Breast epithelium (tissue), 4 donors: ENCODE measurements around the gene ACSS2. TPM values are rescaled to one million over a fixed set of nuclear protein-coding genes. Genes with fewer than 3 reads are reported as not detected.
A peak's percentile ranks its signal among the peaks of the same experiment; 100 is the strongest.
"Not testable (repeated sequence)": the region's sequence is repeated elsewhere in the genome, so short reads cannot be mapped to it uniquely, and the experiment has no call there.

Experiments
- DNase-seq, 2 donors: peaks; one replicate each; pipeline ENCODE4 v3.0.0-alpha.2; 2019; ENCODE audit warnings: low spot score in 2 of 2
- H3K27ac ChIP-seq, 2 donors: fragments of 200-600 bp; sonication (generic) in 1 of 2; one replicate each; pipeline ENCODE4 v1.5.1; 2016 to 2019; ENCODE audit warnings: mild to moderate bottlenecking in 1 of 2
- H3K27me3 ChIP-seq, 2 donors: fragments of 200-600 bp; sonication (generic) in 1 of 2; one replicate each; pipeline versions ENCODE4 v1.5.1 to v1.6.0; 2017 to 2019; ENCODE audit warnings: control low read depth in 1 of 2, mild to moderate bottlenecking in 1 of 2
- H3K36me3 ChIP-seq: fragments of 200-600 bp; one replicate; pipeline ENCODE4 v1.5.1; 2019
- H3K4me1 ChIP-seq, 2 donors: fragments of 200-600 bp; sonication (generic); one replicate each; pipeline ENCODE4 v1.5.1; 2016 to 2019; ENCODE audit warnings: control low read depth in 1 of 2
- H3K4me3 ChIP-seq, 3 donors: fragments of 200-600 bp; sonication (generic); 1 replicate in 2 of 3; 2 replicates in 1 of 3; pipeline ENCODE4 v1.5.1; 2016 to 2019; ENCODE audit warnings: mild to moderate bottlenecking in 3 of 3, moderate library complexity in 2 of 3
- H3K9me3 ChIP-seq, 2 donors: fragments of 200-600 bp; sonication (generic) in 1 of 2; one replicate each; pipeline ENCODE4 v1.5.1; 2016 to 2019; ENCODE audit warnings: control low read depth in 1 of 2
- CTCF ChIP-seq, 3 donors: fragments of 450-650 bp; IDR thresholded peaks; one replicate each; pipeline ENCODE4 v1.5.1; 2016 to 2017; ENCODE audit warnings: antibody characterized with exemption in 3 of 3, mild to moderate bottlenecking in 3 of 3, moderate library complexity in 3 of 3
- POLR2A ChIP-seq: fragments of 450-650 bp; IDR thresholded peaks from one replicate; pipeline ENCODE4 v1.6.1; 2016; ENCODE audit warnings: antibody characterized with exemption, mild to moderate bottlenecking, moderate library complexity
- POLR2AphosphoS5 ChIP-seq, 3 donors: sonication (generic); formaldehyde crosslinking; IDR thresholded peaks; one replicate each; pipeline ENCODE4 v1.6.1; 2017; ENCODE audit warnings: antibody characterized with exemption in 3 of 3
- intact Hi-C: fragments of 100-400 bp; cut with DNase I; formaldehyde crosslinking; loops from one replicate; pipeline ENCODE4 v1.15.1; 2023; ENCODE audit warnings: low total_unique reads
- total RNA-seq, 3 donors: library from RNA; depleted of rRNA; stranded (reverse); fragments of >200 nt; gene quantifications; one replicate each; pipeline ENCODE4 v1.1.0, GENCODE V29; 2016

The ACSS2 gene
- total RNA-seq, 3 donors from 2014 or later: 70.1 to 137 (median 71.1) TPM

GRCh38 chr20:34896086-34896621 lies 19.7 kb downstream of the ACSS2 start:
- Histone ChIP-seq H3K27ac (peak overlapping the region in 1 of 2 donors; percentile 43), H3K4me3 (no peak overlapping the region), H3K4me1 (no peaks in the 10 kb centered on the region), H3K27me3 (no peaks in the 10 kb centered on the region), H3K9me3 (no peaks in the 10 kb centered on the region), H3K36me3 (no peaks in the 10 kb centered on the region)
- TF ChIP-seq CTCF (IDR thresholded peaks at IDR 0.05) (no peak), POLR2A (no peak), POLR2AphosphoS5 (IDR thresholded peaks at IDR 0.05) (no peak)
- intact Hi-C loops: no loop called here
- no peak for DNase-seq

- DNase-seq, intact Hi-C loops, H3K4me3 ChIP-seq, H3K9me3 ChIP-seq, H3K27me3 ChIP-seq, H3K27ac ChIP-seq, H3K4me1 ChIP-seq, H3K36me3 ChIP-seq: not testable (repeated sequence)
Observed at GRCh38 chr20:34898129-34898528, 21.7 kb downstream of the ACSS2 start.

GRCh38 chr20:34898731-34899130 lies 22.3 kb downstream of the ACSS2 start:
- H3K9me3 ChIP-seq, H3K4me3 ChIP-seq, H3K27me3 ChIP-seq, intact Hi-C loops, H3K27ac ChIP-seq, H3K36me3 ChIP-seq, DNase-seq, H3K4me1 ChIP-seq: not testable (repeated sequence)

GRCh38 chr20:34904202-34904621 lies 27.8 kb downstream of the ACSS2 start:
- Histone ChIP-seq H3K27me3 (no peaks in the 10 kb centered on the region), H3K27ac (no peak overlapping the region), H3K9me3 (no peaks in the 10 kb centered on the region), H3K4me1 (peaks cover 0 to 10% of the 10 kb centered on the region in 2 donors), H3K36me3 (no peaks in the 10 kb centered on the region), H3K4me3 (no peak overlapping the region)
- DNase-seq: no peak
- TF ChIP-seq POLR2AphosphoS5 (IDR thresholded peaks at IDR 0.05): no peak
- no peak for TF ChIP-seq POLR2A
- no peak for TF ChIP-seq CTCF (IDR thresholded peaks at IDR 0.05)
- intact Hi-C loops: no loop called here

GRCh38 chr20:34907616-34908469 lies 31.4 kb downstream of the ACSS2 start:
- H3K9me3 ChIP-seq: no peaks in the 10 kb centered on the region
- no peaks in the 10 kb centered on the region for H3K36me3 ChIP-seq
- intact Hi-C loops: no loop called here
- H3K27ac ChIP-seq: peak overlapping the region; percentile 79 to 86
- H3K4me3 ChIP-seq: no peak overlapping the region
- H3K4me1 ChIP-seq: peaks cover 0 to 10% of the 10 kb centered on the region in 2 donors
- DNase-seq: peak; percentile 62 to 65
- TF ChIP-seq POLR2AphosphoS5 (IDR thresholded peaks at IDR 0.05) (no peak), POLR2A (no peak), CTCF (IDR thresholded peaks at IDR 0.05) (no peak)
- no peaks in the 10 kb centered on the region for H3K27me3 ChIP-seq

- Histone ChIP-seq H3K4me1 (no peaks in the 10 kb centered on the region), H3K27ac (no peak overlapping the region), H3K27me3 (no peaks in the 10 kb centered on the region), H3K36me3 (no peaks in the 10 kb centered on the region), H3K9me3 (no peaks in the 10 kb centered on the region), H3K4me3 (no peak overlapping the region)
- TF ChIP-seq POLR2AphosphoS5 (IDR thresholded peaks at IDR 0.05) (no peak), CTCF (IDR thresholded peaks at IDR 0.05) (no peak), POLR2A (no peak)
- no peak for DNase-seq
- intact Hi-C loops: no loop called here
Observed at GRCh38 chr20:34915131-34915530, 38.7 kb downstream of the ACSS2 start.
